ENCODE results near the gene RYR2.

Gene RYR2

GRCh38 chr1:237383791-237384190 is 341.8 kb downstream of the RYR2 start:
- DNase-seq: no peak

- no peak for DNase-seq
Observed at GRCh38 chr1:237384213-237384612, 342.2 kb downstream of the RYR2 start.

GRCh38 chr1:237386362-237387143 is 344.6 kb downstream of the RYR2 start:
- DNase-seq: peak; percentile 5

- DNase-seq: no peak
Observed at GRCh38 chr1:237387144-237387505, 345.1 kb downstream of the RYR2 start.

- DNase-seq: no peak
Observed at GRCh38 chr1:237390823-237391222, 348.8 kb downstream of the RYR2 start.

- DNase-seq: no peak
Observed at GRCh38 chr1:237393632-237394031, 351.6 kb downstream of the RYR2 start.

- DNase-seq: no peak
Observed at GRCh38 chr1:237394281-237394680, 352.3 kb downstream of the RYR2 start.

- no peak for DNase-seq
Observed at GRCh38 chr1:237396426-237396825, 354.4 kb downstream of the RYR2 start.

GRCh38 chr1:237398751-237399150 is 356.8 kb downstream of the RYR2 start:
- no peak for DNase-seq

GRCh38 chr1:237405912-237406311 is 363.9 kb downstream of the RYR2 start:
- DNase-seq: no peak

GRCh38 chr1:237411621-237412020 is 369.6 kb downstream of the RYR2 start:
- DNase-seq: peak; percentile 61

- DNase-seq: no peak
Observed at GRCh38 chr1:237416924-237417655, 375.1 kb downstream of the RYR2 start.

GRCh38 chr1:237428809-237429208 is 386.8 kb downstream of the RYR2 start:
- DNase-seq: no peak

GRCh38 chr1:237429252-237429651 is 387.3 kb downstream of the RYR2 start:
- no peak for DNase-seq

- no peak for DNase-seq
Observed at GRCh38 chr1:237431448-237431847, 389.5 kb downstream of the RYR2 start.

GRCh38 chr1:237440346-237440745 is 398.4 kb downstream of the RYR2 start:
- no peak for DNase-seq

GRCh38 chr1:237444120-237444790 is 402.3 kb downstream of the RYR2 start:
- no peak for DNase-seq

- no peak for DNase-seq
Observed at GRCh38 chr1:237448042-237448441, 406.1 kb downstream of the RYR2 start.

GRCh38 chr1:237457573-237457972 is 415.6 kb downstream of the RYR2 start:
- no peak for DNase-seq

GRCh38 chr1:237467320-237467719 is 425.3 kb downstream of the RYR2 start:
- DNase-seq: no peak

GRCh38 chr1:237470712-237471338 is 428.8 kb downstream of the RYR2 start:
- no peak for DNase-seq

GRCh38 chr1:237471377-237471776 is 429.4 kb downstream of the RYR2 start:
- no peak for DNase-seq

GRCh38 chr1:237471956-237472355 is 430.0 kb downstream of the RYR2 start:
- no peak for DNase-seq

All from CD4-positive, alpha-beta T cell treated with Interleukin-21 for 1 hour (primary cell).